TTC549 (cell line): Measurements from ENCODE around the gene PTPRN2.
"Not testable (repeated sequence)": the region's sequence is repeated elsewhere in the genome, so short reads cannot be mapped to it uniquely, and the experiment has no call there.

Source experiments
- FAIRE-seq: peaks from 2 replicates; lab custom pipeline; 2012; peaks lifted over from hg19 to GRCh38; lab: Jason Lieb, UNC

The PTPRN2 gene

DNA sequence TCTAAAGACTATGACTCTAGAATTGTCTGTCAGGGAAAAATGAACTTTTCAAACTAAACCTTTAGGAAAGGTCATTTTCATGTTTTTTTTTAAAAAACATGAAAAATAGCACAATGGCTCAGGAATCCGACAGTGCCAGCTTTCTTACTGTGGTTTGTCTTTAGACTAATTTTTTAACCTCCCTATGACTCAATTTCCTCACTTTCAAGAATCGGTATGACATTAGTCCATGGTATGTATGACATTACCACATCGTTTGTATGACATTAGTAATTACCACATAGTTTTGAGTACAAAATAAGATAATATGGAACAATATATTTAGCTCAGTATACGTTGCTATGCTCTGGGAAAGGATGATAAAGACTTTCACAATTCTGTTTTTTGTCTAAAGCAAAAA lies 383.2 kb downstream of the PTPRN2 start:
- no peak for FAIRE-seq

DNA sequence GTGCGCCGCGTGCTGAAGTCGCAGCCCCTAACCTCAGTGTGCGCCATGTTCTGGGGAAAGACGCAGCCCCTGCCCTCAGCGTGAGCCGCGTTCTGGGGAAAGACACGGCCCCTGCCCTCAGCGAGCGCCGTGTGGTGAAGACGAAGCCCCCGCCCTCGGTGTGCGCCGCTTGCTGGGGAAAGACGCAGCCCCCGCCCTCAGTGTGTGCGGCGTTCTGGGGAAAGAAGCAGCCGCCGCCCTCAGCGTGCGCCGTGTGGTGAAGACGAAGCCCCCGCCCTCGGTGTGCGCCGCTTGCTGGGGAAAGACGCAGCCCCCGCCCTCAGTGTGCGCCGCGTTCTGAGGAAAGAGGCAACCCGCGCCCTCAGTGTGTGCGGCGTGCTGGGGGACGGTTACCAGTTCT lies 383.7 kb downstream of the PTPRN2 start:
- FAIRE-seq = not testable (repeated sequence)

DNA sequence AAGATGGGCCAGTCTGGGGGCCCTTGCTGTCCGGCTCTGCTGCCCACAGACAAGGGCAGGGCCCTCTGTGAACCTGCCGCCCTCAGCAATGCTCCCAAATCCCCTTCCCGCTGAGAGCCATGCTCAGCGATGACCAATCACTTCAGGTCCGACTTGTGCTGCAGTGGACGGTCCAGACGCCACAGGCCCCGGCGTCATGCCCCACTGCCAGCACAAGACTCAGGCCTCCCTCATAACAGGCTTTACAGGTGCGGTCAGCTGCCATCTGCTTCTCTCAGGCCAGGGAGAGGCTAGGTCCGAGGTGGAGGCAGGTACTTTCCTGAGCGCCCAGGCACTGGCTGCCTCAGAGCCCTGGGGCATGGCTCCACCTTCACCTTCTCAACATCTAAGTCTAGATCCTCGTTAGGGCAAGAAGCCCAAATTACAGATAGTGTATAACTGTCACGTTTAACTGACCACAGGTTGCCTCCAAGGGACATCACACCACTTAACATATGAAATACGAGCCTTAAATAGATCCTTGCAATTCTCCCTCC lies 393.2 kb downstream of the PTPRN2 start:
- no peak for FAIRE-seq

- FAIRE-seq = no peak
Measured at GRCh38 chr7:158193446-158193845, 394.2 kb downstream of the PTPRN2 start.

DNA sequence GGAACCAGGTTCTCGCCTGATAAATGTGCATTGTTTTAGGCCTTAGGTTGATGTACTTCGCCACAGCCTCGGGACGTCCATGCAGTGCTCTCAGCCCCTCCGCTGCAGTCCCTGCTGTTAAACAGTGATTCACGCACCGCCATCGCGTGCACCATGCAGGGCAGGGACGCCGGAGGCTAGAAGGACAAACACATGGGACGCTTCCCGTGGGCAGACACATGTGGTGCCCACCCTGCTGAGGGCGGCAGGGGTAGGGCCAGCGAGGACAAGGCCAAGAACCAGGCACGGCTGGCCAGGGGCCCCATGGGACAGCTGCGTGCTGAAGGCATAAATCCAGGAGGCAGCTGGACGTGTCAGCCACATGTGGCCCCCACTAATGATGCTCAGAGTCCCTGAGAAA lies 394.7 kb downstream of the PTPRN2 start:
- FAIRE-seq = no peak

DNA sequence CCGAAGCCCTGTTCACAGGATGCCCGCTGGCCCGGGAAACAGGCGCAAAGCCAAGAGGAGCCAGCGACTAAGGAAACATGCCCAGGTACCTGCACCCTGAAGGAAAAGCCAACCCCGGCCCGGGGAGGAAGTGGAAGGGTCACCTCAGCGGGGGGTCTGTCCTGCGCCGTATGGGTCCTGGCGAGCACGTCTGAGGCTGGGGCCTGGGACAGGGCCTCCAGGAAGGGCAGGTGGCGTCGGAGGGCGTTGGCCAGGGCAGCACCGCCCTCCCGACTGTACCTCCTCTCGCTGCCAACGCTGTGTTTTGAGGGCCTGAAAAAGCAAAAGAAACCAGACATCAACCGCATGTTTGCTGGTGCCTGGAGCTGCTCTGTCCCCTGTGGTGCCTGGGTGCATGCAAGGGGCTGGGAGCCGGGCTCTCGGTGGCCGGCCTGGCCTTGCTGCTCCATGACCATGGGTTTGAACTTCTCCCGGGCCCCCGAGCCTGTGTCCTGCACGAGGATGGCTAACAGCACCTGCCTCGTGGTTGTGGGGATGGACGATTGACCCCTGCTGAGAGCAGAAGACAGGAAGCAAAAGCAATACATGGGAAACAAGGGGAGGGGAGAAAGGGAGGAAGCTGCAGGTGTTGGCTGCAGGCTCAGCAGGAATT lies 395.3 kb downstream of the PTPRN2 start:
- no peak for FAIRE-seq

DNA sequence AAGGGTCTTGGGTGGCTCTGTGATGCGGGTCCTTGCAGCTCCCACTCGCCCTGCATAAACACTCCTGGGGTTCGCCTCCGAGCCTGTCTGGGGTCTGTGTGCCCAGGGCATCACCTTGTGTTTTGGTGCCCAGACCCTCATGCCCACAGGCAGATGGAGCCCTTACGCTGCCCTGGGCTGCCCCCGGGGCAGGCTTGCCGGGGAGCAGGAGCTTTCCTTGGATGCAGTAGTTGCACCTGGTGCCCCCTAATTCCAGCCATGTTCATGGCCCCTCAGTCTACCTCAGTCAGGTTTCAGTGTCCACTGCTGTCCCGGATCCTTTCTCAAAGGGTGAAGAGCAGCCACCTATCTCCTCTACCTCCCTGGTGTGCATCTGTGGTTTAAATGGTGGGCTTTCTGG lies 396.0 kb downstream of the PTPRN2 start:
- no peak for FAIRE-seq

GRCh38 chr7:158190756-158191155 lies 396.9 kb downstream of the PTPRN2 start:
- FAIRE-seq = no peak

DNA sequence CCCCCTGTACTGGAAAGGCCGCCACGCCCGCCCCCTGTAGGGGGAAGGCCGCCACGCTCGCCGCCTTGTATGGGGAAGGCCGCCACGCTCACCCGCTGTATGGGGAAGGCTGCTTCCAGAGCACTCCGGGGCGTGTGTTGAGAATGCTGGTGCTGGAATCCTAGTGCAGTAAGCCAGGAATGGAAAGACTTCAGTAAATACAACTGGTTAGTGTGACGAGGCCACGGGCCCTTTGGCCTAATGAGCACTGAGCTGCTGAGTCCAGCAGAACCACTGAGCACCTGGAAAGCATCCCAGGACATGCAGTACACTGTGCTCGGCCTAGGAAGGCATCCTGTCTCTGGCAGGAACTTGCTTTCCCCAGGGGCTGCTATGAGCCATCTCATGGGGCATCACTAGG lies 398.9 kb downstream of the PTPRN2 start:
- FAIRE-seq = no peak

- no peak for FAIRE-seq
Measured at GRCh38 chr7:158187694-158187994, 400.0 kb downstream of the PTPRN2 start.

DNA sequence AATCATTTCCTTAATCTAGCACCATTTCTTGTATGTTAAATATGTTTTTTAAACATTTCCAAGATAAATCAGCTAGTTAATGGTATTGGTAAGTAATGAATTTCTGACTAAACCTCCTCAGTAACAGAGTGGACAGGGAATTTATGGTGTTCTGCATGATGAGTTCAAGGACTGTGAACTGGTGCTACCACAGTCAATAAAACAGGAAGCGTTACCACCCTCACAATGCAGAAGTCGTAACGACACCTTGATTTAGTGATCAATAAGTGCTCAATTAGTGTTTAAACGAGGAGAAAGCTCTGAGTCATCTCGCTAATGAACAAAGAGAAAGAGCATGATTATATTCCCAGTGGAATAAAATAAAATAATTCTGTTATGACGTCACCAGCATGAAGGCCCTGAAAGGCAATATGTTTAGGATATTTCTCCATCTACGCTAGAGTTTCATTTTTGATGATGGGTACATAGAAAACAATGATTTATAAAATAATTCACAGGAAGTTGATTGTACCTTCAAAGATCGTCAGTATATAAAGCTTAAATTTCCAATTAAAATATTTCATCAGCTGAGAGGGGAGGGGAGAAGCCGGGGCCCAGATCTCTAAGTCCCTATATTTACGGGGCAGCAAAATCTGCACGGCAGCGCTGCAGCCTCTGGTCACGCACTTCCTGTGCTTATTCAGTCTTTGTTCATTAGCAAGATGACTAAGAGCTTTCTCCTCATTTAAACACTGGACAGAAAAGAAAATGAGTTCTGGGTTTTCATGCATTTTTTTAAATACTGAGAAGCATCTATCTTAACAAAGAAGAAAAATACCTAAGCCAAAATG lies 400.5 kb downstream of the PTPRN2 start:
- no peak for FAIRE-seq

- FAIRE-seq = no peak
Measured at GRCh38 chr7:158186406-158186805, 401.2 kb downstream of the PTPRN2 start.

GRCh38 chr7:158185653-158186052 lies 402.0 kb downstream of the PTPRN2 start:
- no peak for FAIRE-seq

DNA sequence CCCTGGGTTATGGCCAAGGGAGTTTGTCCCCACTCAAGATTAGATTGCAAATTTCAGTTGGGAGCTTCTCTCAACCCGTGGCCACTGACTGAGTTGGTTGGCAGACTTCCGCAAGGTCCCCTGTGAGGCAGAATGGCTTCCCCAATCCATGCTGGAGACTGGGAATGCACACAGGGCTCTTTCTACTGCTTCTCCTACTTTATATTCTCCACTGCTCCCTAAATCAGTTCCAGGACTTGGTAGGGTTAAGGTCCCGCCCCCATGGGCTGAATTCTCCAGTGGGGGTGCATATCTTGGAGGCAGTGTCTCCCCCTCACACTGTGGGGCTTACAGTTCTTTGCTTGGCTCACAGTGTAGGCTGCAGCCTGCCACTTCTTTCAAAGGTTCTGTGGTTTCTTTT lies 404.2 kb downstream of the PTPRN2 start:
- FAIRE-seq = no peak

- FAIRE-seq = no peak
Measured at GRCh38 chr7:158176561-158177173, 411.0 kb downstream of the PTPRN2 start.

DNA sequence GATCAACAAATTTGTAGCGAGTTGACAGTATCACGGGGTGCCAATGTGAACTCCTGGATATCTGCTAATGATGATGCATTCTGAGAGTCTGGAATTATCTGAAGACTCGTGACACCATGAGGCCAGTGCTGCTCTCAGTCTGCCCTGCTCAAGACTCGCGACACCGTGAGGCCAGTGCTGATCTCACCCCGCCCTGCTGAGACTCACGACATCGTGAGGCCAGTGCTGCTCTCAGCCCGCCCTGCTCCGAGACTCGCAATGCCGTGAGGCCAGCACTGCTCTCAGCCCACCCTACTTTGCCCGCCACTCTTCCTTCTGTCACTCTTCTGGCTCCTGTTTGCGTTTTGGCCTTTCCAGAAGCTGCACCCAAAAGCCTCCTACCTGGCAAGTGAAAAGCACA lies 411.8 kb downstream of the PTPRN2 start:
- no peak for FAIRE-seq

GRCh38 chr7:158174947-158175346 lies 412.7 kb downstream of the PTPRN2 start:
- FAIRE-seq = no peak

DNA sequence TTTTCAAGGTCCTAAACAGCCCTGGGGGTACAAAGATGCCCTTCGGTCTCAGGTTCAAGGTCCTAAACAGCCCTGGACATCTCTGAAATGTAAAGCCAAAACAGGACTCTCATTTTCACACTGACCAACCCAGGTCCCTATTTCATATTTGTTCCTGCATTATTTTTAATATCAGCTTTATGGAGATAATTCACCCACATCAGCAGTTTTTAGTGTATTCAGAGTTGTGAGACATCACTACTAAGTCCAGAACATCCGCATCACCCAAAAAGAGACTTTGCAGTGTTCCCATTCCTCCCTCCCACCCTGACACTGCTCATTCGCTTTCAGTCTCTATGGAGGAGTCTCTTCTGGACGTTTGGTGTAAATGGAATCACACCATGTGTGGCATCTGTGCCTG lies 420.2 kb downstream of the PTPRN2 start:
- FAIRE-seq = no peak

DNA sequence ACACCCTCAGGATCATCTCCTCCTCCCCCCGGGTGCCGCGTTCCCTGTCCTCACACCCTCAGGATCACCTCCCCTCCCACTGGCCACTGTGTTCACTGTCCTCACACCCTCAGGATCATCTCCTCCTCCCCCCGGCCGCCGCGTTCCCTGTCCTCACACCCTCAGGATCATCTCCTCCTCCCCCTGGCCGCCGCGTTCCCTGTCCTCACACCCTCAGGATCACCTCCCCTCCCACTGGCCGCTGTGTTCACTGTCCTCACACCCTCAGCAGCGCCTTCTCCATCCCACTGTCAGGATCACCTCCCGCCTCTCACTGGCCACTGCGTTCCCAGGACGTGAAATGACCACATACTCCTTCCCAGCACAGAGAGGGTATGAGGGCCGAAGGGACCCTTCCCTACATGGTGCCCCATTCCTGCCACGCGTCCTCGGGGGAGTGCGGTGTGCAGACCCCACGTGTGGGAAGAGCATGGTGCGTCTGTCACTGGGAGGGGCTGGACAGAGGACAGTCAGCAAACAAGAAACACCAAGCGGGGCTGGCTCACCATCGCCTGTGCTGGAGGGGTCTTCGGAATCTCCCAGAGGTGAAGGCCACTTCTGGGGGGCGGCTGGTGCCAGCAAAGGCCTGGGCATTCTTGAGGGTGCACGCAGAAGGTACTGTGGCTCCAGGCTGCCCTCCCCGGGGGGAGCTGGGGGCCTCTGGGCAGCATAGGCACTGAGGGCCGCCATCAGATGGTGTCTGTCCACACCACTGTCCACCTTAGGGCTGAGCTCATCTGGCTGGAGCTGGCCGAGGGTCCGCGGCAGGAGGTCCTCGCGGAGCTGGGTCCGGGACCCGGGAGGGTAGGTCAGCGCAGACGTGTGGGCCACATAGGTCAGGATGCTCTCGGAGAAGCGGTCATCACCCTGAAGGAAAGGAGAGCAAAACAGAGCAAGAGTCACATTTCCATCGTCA lies 421.0 kb downstream of the PTPRN2 start:
- FAIRE-seq = no peak

GRCh38 chr7:158165711-158166110 lies 421.9 kb downstream of the PTPRN2 start:
- no peak for FAIRE-seq

DNA sequence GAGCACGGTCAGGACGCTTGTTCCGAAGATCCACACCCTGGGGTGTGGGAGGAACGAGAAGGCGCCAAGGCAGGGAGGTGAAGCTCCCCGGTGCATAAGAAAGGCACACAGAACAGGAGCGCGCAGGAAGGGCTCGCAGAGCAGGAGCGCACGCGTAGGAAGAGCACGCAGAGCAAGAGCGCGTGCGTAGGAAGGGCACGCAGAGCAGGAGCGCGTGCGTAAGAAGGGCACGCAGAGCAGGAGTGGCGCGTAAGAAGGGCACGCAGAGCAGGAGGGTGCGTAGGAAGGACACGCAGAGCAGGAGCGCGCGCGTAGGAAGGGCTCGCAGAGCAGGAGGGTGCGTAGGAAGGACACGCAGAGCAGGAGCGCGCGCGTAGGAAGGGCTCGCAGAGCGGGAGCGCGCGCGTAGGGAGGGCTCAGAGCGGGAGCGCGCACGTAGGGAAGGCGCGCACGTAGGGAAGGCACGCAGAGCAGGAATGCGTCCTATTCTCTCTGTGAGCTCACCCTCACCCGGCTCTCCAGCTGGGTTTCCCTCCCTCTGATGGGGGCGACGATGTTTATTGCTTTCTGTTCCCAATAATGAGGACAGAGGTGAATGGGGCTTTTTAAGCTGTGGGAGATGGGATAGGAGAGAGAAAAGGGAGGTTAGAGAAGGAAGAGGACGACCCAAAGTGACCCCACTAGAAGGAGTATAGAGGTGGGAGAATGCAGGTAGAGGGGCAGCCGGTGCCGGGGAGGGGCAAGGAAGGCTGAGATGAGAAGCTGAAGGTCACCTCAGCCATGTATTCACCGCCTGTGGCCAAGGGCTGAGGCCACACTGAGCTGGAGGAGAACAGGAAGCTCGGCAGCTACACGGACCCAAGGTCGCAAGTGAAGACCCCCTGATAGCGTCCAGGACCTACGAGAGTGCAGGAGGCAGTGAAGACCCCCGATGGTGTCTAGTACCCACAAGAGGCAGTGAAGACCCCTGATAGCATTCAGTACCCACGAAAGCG lies 423.2 kb downstream of the PTPRN2 start:
- FAIRE-seq = no peak
